Heart left ventricle (tissue), 16 donors: Measurements from ENCODE around the gene TOP1. TPM values are rescaled to one million over a fixed set of nuclear protein-coding genes. Genes with fewer than 3 reads are reported as not detected.
A peak's percentile ranks its signal among the peaks of the same experiment; 100 is the strongest.

Source experiments
- ATAC-seq, 4 donors: fragments of 200-7000 bp; cut with Tn5 transposase; one replicate each; pipeline ENCODE4 v1.9.1; 2020 to 2022; ENCODE audit warnings: moderate library complexity in 4 of 4, mild to moderate bottlenecking in 3 of 4, moderate number of reproducible peaks in 1 of 4
- DNase-seq, 5 donors: peaks; one replicate each; pipeline ENCODE4 v3.0.0-alpha.2; 2020
- H3K27ac ChIP-seq, 12 donors: fragments of 200-600 bp; sonication (generic) in 4 of 12; one replicate each; pipeline versions ENCODE4 v1.5.0 to v1.8.0; 2016 to 2022; ENCODE audit warnings: mild to moderate bottlenecking in 2 of 12
- H3K27me3 ChIP-seq, 9 donors: fragments of 200-600 bp; sonication (generic) in 2 of 9; one replicate each; pipeline versions ENCODE4 v1.5.1 to v1.8.0; 2016 to 2022; ENCODE audit warnings: mild to moderate bottlenecking in 3 of 9
- H3K36me3 ChIP-seq, 9 donors: fragments of 200-600 bp; sonication (generic) in 2 of 9; one replicate each; pipeline versions ENCODE4 v1.5.0 to v1.8.0; 2018 to 2022; ENCODE audit warnings: mild to moderate bottlenecking in 2 of 9
- H3K4me1 ChIP-seq, 12 donors: fragments of 200-600 bp; sonication (generic) in 4 of 12; one replicate each; pipeline versions ENCODE4 v1.5.0 to v1.8.0; 2016 to 2022; ENCODE audit warnings: mild to moderate bottlenecking in 3 of 12
- H3K4me3 ChIP-seq, 12 donors: fragments of 200-600 bp; sonication (generic) in 4 of 12; one replicate each; pipeline versions ENCODE4 v1.5.0 to v1.8.0; 2017 to 2022; ENCODE audit warnings: mild to moderate bottlenecking in 9 of 12, moderate library complexity in 4 of 12
- H3K9me3 ChIP-seq, 12 donors: fragments of 200-600 bp; sonication (generic) in 4 of 12; one replicate each; pipeline versions ENCODE4 v1.5.0 to v1.8.0; 2016 to 2022; ENCODE audit warnings: mild to moderate bottlenecking in 1 of 12
- POLR2A ChIP-seq, 2 donors: fragments of 450-650 bp; IDR thresholded peaks; one replicate each; pipeline ENCODE4 v1.6.1; 2017; ENCODE audit warnings: antibody characterized with exemption in 2 of 2, mild to moderate bottlenecking in 2 of 2, moderate library complexity in 2 of 2
- WGBS, 4 donors: extraction: QIAGEN DNeasy Blood & Tissue Kit in 2 of 4; methylation state at CpG; one replicate each; pipeline versions ENCODE4 v1.1.5 to v1.1.7; 2013 to 2018; 5-methylcytosine and 5-hydroxymethylcytosine counted together
- intact Hi-C, 10 donors: fragments of 100-400 bp; cut with DNase I; formaldehyde crosslinking; loops; one replicate each; pipeline versions ENCODE4 v1.11.1 to v1.14.2; 2022
- polyA plus RNA-seq, 2 donors: library from polyadenylated mRNA; stranded (reverse); fragments of 200-250 nt; gene quantifications; one replicate each; pipeline ENCODE4 v1.2.3, GENCODE V29; 2013
- total RNA-seq, 9 donors: library from RNA; depleted of rRNA in 2 of 9; stranded (reverse); fragments of >200 nt in 2 of 9; fragmentation: NEBNext Ultra II Directional in 3 of 9; extraction: Animal tissue kit (Norgen Biotek cat#: 25700) in 3 of 9; gene quantifications; one replicate each; pipeline versions ENCODE4 v1.1.0 to v1.2.4, GENCODE V29; 2016 to 2023
- TF ChIP-seq, protein P1 (sequence below), 12 donors: fragments of 200-600 bp; sonication (generic) in 4 of 12; IDR thresholded peaks; one replicate each; pipeline versions ENCODE4 v1.5.0 to v1.8.0; 2018 to 2022; ENCODE audit warnings: antibody characterized with exemption in 12 of 12, mild to moderate bottlenecking in 5 of 12
- donor health status: ischemic (EF 13 %, LVEDD 7.1; RV severe dilation, severe dysfunction).
- donor health status: healthy with polysubstance abuse.
- donor health status: DM: no; HTN: yes; CAD: no.
- donor health status: DM: no; HTN: no; CAD: no.
- donor health status: ischemic (EF 25% LVEDD 6.9; RV normal size, moderate dysfunction).
- donor health status: ischemic (EF 25% LVEDD 5.7; RV mildly dilated, moderate dysfunction).
- donor health status: healthy.
- donor health status: DM: yes; HTN: yes; CAD: no.
- donor health status: ischemic (EF 35%, LVEDD 5.7; RV mildly dilated, moderate dysfunction).
- donor health status: nonischemic (EF 11% LVEDD 7.7; RV severe dilation, severe dysfunction).
- donor health status: DM: yes; HTN: yes; CAD: no.
- donor health status: PGD.
- donor health status: ischemic (EF 29% LVEDD 5.4; RV normal size, mild dysfunction).
- donor health status: nonischemic (EF 23%, LVEDD 6.1; RV moderate dilation, normal function).

TOP1 gene
- total and polyA plus RNA-seq, 11 donors = 11.6 to 32.3 (median 21.4) TPM

DNA sequence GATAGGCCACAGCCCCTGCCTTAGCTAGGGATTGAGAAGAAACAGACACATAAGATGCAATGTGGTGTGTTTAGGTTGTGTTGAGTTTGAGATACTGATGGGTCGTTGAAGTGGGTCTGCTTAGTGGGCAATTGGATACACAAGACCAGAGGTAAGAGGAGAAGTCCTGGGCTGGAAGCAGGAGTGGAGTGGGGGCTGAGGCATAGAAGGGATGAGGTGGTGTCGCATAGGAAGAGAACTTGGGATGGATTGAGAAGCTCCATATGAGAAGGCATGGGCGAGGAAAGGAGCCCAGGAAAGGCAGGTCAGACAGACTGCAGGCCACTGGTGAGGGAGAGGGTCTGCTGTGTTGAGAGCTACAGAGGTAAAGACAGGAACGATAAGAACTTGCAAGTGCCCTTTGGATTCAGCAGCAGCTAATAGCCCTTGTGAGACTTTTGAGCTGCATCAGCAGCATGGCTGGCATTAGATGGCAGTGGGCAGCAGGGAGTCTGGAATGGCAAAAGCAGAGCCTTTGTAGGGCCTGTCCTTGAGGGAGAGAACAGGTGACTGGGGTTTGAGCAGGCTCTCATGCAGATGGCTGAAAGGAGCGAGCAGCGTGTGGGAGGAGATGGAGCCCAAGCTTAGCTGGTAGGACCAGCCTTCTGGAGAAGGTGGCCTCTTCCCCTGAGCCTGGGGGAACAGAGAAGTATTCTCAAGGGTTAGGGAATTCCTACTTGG, 141.9 kb downstream of the TOP1 start:
- ATAC-seq = no peak
- H3K27ac ChIP-seq = peak overlapping the region in 3 of 12 donors; percentile 12 to 78 (median 42)
- H3K4me3 ChIP-seq = no peak overlapping the region
- TF ChIP-seq, protein P1, sequence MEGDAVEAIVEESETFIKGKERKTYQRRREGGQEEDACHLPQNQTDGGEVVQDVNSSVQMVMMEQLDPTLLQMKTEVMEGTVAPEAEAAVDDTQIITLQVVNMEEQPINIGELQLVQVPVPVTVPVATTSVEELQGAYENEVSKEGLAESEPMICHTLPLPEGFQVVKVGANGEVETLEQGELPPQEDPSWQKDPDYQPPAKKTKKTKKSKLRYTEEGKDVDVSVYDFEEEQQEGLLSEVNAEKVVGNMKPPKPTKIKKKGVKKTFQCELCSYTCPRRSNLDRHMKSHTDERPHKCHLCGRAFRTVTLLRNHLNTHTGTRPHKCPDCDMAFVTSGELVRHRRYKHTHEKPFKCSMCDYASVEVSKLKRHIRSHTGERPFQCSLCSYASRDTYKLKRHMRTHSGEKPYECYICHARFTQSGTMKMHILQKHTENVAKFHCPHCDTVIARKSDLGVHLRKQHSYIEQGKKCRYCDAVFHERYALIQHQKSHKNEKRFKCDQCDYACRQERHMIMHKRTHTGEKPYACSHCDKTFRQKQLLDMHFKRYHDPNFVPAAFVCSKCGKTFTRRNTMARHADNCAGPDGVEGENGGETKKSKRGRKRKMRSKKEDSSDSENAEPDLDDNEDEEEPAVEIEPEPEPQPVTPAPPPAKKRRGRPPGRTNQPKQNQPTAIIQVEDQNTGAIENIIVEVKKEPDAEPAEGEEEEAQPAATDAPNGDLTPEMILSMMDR (IDR thresholded peaks at IDR 0.05) = no peak
- no peak for TF ChIP-seq POLR2A (IDR thresholded peaks at IDR 0.05)
- no peaks in the 10 kb centered on the region for H3K27me3 ChIP-seq
- DNase-seq = peak in 3 of 5 donors; percentile 1 to 26 (median 14)
- peaks cover 0 to 100% (median 93%) of the 10 kb centered on the region in 9 donors for H3K36me3 ChIP-seq
- 86 to 91% (median 88%) methylated on average over 6 of the region's 6 CpGs for WGBS, 4 donors
- no peaks in the 10 kb centered on the region for H3K9me3 ChIP-seq
- intact Hi-C loops = loop anchor here in 8 of 10 donors (5.0 to 10.0 kb wide), 7 partner anchors 33 to 244 kb away; partner anchors contain the start of genes PLCG1 (in 2 of the 8) and ZHX3 (in 2 of the 8)
- H3K4me1 ChIP-seq = peaks cover 6 to 44% (median 37%) of the 10 kb centered on the region in 12 donors

DNA sequence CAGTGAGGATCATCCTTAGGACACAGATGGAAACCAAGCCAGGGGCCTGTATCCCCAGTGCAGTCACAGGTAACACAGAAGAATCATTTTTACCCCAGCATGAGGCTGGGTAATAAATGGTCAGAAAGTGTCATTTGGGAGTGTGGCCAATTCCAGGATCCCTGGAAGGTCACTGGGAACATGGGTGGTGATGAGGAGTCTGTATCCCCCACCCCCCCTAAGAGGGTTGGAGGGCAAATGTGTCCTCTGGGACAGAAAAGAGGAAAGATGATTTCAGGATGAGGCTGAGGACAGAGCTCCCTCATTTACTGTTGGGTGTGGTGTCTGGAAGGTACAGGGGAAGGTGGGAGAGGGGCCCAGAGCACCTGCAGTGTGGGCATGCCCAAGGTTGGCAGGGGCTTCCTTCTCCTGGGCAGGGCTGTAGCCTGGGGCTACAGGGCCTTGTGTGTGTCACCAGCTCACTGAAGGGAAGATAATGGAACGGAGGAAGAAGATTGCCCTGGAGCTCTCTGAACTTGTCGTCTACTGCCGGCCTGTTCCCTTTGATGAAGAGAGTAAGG, 143.2 kb downstream of the TOP1 start:
- Histone ChIP-seq H3K4me3 (no peak overlapping the region), H3K27me3 (no peaks in the 10 kb centered on the region), H3K27ac (peak overlapping the region; percentile 59 to 93 (median 79)), H3K4me1 (peaks cover 6 to 57% (median 46%) of the 10 kb centered on the region in 12 donors), H3K9me3 (no peaks in the 10 kb centered on the region), H3K36me3 (peaks cover 0 to 100% (median 90%) of the 10 kb centered on the region in 9 donors)
- intact Hi-C loops = loop anchor here (2.0 to 10.0 kb wide), 12 partner anchors 35 to 243 kb away; partner anchors contain the start of genes PLCG1 (in 3 of the 10), ZHX3 (in 2 of the 10) and LPIN3 (in 1 of the 10)
- DNase-seq = peak in 1 of 5 donors; percentile 5
- ATAC-seq = no peak
- 23 to 52% (median 41%) methylated on average over 3 of the region's 3 CpGs for WGBS, 4 donors
- no peak for TF ChIP-seq POLR2A (IDR thresholded peaks at IDR 0.05)
- TF ChIP-seq, protein P1 (IDR thresholded peaks at IDR 0.05) = no peak

DNA sequence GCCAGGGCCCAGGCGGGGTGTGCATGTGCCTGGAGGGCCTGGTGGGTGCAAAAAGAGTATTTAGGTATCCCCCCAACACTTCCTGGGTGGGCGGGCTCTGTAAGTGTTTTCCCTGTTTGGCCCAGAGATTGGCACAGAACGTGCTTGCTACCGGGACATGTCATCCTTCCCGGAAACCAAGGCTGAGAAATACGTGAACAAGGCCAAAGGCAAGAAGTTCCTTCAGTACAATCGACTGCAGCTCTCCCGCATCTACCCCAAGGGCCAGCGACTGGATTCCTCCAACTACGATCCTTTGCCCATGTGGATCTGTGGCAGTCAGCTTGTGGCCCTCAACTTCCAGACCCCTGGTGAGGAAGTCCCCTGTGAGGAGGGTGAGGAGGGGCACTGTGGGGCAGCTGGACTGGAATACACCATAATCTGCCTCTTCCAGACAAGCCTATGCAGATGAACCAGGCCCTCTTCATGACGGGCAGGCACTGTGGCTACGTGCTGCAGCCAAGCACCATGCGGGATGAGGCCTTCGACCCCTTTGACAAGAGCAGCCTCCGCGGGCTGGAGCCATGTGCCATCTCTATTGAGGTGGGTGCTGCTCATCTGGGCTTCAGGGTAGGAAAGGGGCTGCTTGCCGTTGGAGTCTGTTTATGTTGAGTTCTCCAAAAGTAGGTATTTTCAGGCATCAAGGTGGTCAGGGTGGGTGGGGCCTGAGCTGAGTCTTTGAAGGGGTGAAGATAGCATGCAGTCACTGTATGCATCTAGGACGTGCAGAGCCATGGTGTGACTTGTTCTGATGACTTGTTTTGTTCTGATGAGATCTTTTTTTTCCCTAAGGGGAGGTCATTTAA, 143.9 kb downstream of the TOP1 start:
- Histone ChIP-seq H3K9me3 (no peaks in the 10 kb centered on the region), H3K4me3 (no peak overlapping the region), H3K4me1 (peaks cover 10 to 64% (median 49%) of the 10 kb centered on the region in 12 donors), H3K36me3 (peaks cover 0 to 97% (median 83%) of the 10 kb centered on the region in 9 donors), H3K27ac (peak overlapping the region; percentile 59 to 93 (median 80)), H3K27me3 (no peaks in the 10 kb centered on the region)
- TF ChIP-seq, protein P1 (IDR thresholded peaks at IDR 0.05) = no peak
- TF ChIP-seq POLR2A (IDR thresholded peaks at IDR 0.05) = no peak
- 36 to 59% (median 55%) methylated on average over 13 to 18 of the region's 18 CpGs for WGBS, 4 donors
- intact Hi-C loops = loop anchor here (1.0 to 10.0 kb wide), 16 partner anchors 35 to 242 kb away; partner anchors contain the start of genes LPIN3 (in 7 of the 10), PLCG1 (in 3 of the 10) and ZHX3 (in 3 of the 10)
- DNase-seq (peak in 3 of 5 donors; percentile 19 to 57 (median 21)), ATAC-seq (peak; percentile 1 to 16 (median 8))
